Activated CD4-positive, alpha-beta T cell treated with anti-CD3 and anti-CD28 coated beads, Interleukin-2, amount 50 U/mL, for 16 hours (primary cell): ENCODE results near the gene BMP15.

Experiments
- DNase-seq: peaks from one replicate; pipeline ENCODE4 v3.0.0-alpha.2; 2020

BMP15 gene

DNA sequence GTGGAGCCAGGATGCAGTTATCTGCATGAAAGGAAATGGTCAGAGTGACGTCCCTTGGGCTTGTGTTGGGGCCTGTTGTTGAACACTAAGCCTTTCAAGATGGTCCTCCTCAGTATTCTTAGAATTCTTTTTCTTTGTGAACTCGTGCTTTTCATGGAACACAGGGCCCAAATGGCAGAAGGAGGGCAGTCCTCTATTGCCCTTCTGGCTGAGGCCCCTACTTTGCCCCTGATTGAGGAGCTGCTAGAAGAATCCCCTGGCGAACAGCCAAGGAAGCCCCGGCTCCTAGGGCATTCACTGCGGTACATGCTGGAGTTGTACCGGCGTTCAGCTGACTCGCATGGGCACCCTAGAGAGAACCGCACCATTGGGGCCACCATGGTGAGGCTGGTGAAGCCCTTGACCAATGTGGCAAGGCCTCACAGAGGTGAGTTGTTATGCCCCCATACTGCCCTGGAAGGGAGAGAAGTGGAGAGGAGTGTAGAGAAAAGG lies at the start of gene BMP15:
TSS of gene BMP15 (plus strand) at position 51 of the 492 bp plus-strand sequence. CDS start at position 100, 49 bp downstream.
- DNase-seq, result no peak

DNA sequence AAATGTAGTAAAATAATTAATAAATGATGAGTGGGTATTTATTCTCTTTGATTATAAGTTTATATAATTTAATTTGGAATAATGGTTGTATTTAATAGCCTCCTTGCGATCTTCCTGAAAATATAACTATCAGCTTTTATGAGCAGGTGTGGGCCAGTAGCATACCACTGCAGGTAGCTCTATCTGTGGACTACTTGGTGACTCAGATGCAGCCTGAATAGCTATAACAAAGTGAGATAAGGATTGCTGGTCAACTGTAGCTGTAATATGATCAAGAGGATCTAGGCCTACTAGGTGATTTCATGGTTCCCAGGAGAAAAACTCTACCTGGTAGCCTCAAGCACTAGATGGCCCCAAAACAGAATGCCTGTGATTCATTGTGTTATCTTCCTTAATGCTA lies 47.1 kb upstream of the BMP15 start:
- DNase-seq, result no peak

DNA sequence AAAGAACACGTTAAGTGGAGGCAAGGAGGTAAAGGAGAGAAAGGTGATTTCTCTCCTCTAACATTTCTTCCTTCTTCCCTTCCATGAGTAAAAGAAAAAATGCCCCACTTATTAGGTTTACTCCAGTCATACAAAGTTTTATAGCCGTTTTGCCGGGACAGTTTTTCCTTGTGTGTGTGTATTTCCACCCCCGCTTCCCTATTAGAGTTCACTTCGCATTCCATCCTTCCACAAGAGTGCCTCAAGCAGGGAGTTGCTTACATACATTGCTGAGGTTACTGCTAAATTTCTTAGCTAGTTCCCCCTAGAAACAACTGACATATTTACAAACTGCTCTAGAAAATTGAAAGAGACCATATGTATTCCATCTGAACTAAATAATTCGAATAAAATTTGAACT lies 45.2 kb upstream of the BMP15 start:
- DNase-seq, result no peak

DNA sequence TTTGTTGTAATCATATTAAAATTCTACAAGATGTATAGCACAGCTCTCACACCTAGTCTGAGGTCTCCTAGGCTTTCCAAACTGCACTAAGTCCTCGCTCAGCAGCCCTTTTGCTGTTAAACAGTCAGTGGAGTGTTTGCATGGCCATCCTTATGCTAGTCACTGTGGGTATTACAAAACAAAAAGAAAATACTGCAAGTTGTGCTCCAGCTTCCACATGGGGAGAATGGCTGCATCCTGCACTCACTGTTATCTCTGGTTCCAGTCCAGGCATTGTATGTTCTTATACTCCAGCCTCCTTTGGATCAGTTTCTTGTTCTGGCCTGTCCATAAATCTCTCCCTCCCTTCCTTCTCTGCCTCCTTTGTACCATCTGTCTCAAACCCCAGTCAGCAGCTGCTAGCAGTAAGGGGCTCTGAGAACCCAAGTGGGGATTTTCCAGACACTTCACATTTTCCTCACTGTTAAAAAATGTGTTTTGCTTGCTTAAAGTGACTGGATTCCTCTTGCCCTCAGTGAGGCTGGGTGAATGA lies 38.5 kb upstream of the BMP15 start:
- no peak for DNase-seq

DNA sequence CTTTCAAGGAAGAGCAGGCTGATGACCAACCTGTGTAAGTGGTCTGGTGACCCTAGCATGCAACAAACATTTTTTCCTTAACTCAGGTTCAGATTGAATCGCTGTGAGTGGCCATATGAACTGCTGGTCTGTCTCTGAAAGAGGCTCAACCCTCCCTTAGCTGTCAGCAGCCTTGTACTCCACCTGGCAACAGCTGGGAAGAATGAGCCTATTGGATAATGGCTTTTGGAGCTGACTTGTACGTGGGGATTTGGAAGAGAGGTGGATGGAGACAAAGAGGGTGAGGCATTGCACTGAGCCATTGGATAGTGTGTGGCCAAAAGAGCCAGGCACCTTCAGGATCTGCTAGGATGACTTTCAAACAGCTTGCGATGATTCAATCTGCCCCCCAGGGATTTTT lies 35.7 kb upstream of the BMP15 start:
- DNase-seq, result no peak

DNA sequence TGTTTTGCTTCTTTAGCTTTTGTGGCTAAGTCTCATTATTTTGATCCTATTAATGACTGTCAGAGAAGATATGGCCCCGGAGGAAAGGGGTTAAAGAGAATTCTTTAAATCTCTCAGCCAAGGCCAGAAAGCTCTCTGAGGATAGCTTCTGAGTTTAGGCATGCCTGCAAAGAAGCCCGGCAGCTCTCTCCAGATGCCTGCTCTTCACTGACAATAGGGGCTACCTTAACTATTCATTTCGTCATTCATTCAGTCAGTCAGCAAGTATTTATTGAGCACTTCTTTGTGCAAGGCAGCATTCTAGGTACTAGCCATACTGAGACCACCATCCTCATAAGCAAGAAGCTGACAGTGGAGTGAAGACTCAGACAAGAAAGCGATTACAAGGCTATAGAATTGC lies 34.0 kb upstream of the BMP15 start:
- DNase-seq, result no peak

DNA sequence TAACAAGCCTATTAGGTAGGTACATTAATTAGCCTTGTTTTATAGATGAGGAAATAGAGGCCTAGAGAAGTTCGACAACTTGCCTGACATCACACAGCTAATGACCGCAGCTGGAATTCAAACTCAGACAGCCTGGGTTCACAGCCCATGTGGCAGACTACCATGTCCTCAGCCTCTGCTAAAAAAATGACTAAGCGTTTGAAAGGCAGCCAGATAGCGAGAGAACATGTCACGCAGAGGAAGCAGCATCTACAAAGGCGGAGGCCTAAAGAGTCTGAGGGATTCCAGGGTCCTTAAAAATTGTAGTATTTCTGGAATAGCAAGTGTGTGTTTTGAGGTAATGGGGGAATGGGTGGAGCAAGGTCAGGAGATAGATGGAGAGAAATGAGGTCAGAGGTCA lies 33.2 kb upstream of the BMP15 start:
- no peak for DNase-seq

DNA sequence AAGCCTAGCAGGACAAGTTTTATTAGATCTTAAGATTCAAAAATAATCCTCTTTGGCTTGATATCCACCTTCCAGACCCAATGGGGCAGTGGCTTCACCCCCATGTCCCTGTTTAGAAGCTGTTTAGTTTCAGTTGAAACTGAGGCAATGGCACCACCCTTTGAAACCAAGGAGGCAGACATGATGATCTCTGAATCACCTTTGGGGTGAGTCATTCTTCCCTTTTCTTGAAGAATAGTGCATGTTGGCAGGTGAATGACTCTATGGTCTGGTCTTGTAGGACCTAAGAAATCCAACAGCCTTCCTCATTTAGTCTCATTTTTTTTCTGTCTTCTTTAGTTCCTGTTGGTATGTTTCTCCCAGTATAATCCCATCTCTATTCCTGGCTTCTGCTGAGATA lies 29.5 kb upstream of the BMP15 start:
- peak; percentile 8 for DNase-seq

DNA sequence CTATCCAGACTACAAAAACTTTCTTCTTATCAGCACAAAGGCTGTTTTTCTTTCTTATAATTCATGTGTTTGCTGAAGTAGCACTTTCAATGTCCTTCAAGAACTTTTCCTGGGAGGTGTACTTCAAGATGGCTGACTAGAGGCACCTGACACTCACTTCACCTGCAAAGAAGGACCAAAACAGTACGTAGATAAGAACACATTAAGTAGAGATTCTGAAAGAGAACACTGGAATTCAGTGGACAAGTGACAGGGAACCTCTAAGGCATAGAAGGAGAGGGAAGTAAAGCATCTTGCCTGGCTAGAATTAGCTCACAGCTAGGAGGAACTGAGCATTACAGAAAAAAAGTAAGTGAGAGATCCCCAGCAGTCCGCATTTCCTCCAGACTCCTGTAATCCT lies 21.7 kb upstream of the BMP15 start:
- no peak for DNase-seq

DNA sequence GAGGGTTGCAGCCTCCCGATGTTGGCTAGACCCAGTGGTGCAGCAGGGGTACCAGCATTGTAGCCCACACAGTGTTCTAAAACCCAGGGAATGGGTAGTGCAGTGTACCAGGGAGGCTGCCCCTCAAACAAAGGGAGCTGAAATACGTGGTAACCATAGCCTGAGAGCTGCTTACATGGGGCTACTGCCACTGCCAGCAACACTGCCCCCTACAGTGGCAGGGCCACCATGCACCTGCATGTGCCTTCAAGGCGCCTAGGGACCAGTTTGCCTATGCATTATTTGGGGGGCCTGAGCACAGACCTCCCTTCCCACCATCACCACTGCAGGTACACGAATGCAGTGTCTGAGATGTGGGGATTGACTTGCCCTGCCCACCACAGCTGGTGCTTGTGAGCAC lies 21.0 kb upstream of the BMP15 start:
- DNase-seq, result no peak

DNA sequence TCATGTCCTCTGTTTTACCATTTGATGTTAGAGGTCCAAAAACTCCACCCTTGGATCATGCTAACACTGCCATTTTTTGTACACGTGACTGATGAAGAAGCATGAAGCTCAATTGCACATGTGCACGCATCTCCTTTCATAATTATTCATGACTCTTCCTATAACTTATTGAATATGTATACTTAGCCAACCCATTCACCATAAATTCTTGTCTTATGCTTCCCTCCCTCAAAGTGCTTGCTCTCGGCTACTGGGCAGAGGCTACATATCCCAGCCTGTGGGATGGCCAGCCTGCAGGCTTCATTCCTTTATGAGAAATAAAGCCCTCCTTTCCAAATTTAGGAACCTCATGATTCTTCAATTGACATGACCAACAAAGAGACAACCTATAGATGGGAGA lies 17.5 kb upstream of the BMP15 start:
- DNase-seq, result no peak

DNA sequence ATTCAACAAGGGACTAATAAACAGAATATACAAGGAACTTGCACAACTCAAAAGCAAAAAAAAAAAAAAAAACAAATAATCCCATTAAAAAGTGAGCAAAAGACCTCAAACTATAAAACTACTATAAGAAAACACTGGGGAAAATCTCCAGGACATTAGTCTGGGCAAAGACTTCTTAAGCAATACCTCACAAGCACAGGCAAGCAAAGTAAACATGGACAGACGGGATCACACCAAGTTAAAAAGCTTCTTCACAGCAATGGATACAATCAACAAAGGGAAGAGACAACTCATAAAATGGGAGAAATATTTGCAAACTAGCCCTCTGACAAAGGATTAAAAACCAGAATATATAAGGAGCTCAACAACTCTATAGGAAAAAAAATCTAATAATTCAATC lies 17.1 kb upstream of the BMP15 start:
- DNase-seq, result no peak

DNA sequence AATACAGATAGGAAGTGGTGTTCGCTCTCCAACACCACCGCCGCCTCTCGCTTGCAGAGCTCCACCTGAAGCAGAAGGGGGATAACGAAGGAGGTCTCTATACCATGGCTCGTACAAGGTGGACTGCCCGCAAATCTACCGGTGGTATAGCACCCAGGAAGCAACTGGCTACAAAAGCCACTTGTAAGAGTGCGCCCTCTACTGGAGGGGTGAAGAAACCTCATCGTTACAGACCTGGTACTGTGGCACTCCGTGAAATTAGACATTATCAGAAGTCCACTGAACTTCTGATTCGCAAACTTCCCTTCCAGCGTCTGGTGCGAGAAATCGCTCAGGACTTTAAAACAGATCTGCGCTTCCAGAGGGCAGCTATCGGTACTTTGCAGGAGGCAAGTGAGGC lies 5.2 kb upstream of the BMP15 start:
- peak; percentile 28 for DNase-seq

DNA sequence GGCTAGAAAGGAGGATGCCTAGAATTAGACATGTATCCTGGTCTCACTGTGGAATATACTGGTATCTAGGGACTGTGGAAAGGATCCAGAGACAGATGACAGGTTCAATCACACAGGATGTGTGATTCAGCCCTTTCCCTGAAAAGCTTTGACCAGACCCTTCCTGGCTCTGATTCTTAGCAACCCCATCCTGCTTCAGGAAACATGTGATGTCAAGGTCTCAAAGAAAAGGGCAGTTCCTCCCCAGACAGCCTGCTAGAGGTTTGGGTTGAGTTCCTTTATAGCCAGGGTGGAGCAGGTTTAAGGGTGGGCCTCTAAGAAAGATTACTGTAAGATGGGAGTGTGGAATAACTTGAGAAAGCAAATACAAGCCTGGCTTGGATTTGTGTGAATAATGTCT lies 3.0 kb downstream of the BMP15 start:
- DNase-seq, result no peak

DNA sequence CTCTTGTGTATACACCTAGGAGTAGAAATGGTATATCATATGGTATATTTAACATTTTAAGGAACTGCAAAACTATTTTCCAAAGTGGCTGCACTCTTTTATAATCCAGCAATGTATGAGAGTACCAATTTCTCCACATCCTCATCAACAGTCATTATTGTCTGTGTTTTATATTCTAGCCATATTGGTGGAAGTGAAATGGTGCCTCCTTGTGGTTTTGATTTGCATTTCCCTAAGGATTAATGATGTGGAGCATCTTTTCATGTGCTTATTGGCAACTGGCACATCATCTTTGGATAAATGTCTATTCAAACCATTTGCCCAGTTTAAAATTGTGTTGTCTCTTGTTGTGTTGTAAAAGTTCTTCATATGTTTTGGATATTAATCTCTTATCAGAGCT lies 9.6 kb downstream of the BMP15 start:
- no peak for DNase-seq

DNA sequence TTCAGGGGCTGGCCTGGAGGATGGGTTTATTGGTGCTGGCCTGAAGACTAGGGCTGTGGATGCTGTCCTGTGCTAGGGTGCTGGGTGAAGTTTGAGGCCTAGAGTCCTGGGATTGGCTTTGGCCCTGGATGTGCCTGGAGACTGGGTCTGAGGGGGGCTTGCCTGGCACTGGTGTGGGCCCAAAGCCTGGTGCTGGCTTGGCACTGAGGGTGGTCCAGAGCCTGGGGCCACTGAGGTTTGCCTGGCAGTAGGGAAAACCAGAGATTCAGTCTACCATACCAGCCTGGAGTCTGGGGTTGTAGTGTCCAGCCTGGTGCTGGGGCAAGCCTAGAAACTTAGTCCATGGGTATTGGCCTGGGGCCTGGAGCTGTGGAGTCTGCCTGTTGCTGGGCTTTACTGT lies 16.6 kb downstream of the BMP15 start:
- DNase-seq, result no peak

DNA sequence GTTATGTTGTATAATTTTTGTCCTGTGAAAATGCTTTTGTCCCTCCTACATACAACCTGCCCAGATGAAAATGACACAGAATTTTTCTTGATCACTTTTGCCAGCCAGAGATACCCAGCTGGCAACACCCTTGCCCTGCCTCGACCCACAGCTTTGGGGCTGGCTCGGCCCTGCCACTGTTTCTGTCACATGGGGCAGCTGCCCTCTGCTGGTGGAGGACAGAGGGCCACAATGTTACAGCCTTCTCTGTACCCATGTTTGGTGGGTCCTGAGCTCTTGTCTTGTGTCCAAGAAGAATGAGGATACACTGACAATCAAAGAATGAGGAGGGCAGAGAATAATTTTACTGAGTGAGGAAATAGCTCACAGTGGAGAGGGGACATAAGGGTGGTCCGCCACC lies 31.1 kb downstream of the BMP15 start:
- peak; percentile 3 for DNase-seq

DNA sequence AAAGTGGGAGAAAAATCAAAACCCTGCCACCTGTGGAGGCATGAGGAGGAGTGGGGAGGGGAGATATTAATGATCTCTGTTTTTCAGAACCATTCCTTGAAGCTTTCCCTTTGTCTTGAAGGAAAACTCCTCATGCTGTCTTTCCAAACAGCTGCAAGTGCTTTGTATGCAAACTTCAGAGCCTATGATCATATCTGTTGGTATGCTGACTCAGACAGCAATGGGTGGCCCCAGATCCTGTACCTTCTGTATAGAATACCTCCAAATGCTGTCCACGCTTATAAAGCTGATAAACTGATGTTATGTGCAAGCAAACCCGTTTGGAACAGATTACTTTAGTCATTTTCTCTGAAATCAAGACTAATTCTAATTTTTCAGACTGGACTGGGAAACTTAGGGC lies 31.9 kb downstream of the BMP15 start:
- no peak for DNase-seq

DNA sequence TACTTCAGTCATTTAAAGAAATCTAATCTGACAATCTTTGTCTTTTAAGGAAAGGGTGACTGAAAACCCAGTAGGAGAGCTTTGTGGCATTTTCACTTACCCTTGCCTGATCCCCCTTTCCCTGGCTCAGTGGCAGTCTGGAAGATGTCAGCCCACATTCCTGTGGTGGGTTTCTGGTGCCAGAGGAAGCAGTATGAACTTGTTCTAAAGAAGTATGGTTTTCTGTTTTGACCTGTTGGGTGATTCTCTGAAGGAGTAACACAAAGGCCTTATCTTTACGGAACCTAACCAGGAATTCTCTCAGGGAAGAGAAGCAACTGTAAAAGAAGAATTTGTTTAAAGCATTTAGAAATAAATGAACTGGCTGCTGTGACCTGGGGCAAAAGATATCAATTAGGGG lies 41.9 kb downstream of the BMP15 start:
- DNase-seq, result no peak

DNA sequence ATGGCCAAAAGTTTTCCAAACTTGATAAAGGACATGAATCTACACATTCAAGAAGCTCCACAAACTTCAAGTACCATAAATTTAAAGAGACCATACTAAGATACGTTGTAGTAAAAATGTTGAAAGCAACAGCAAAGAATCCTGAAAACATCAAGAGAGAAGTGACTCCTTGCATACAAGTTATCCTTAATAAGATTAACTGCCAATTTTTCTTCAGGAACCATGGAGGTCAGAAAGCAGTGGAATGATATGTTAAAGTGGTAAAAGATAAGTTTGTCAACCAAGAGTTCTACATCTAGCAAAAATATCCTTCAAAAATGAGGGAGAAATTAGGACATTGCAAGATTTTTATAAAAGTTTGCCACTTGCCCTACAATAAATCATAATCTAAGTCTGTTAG lies 43.3 kb downstream of the BMP15 start:
- no peak for DNase-seq

DNA sequence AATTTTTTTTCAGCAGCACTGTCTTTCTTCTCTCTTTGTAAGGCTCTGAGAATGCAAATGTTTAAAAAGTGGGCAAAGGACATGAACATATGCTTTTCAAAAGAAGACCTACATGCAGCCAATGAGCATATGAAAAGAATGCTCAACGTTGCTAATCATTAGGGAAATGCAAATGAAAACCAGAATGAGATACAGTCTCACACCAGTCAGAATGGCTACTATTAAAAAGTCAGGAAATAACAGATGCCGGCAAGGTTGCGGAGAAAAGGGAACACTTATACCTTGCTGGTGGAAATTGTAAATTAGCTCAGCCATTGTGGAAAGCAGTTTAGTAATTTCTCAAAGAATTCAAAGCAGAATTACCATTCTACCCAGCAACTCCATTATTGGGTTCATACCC lies 51.6 kb downstream of the BMP15 start:
- DNase-seq, result no peak

DNA sequence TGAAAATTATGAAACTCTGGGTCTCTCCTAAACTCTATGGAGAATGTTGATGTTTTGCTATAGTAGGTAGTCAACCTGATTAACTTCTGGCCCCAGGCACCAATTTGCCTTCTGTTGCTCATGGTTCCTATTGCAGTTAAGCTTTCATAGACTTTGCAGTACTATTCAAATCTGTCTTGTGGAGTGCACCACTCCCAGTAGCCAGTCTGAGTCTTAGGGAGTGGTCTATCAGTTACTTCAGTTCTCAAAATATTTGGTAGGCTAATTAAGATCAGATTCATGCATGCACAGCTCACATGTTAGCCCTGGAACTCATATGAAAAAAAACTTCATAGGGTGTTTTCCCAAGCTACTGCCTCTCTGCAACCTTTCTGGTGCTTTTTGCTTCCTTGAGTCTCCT lies 53.3 kb downstream of the BMP15 start:
- DNase-seq, result no peak
